HPDE6-E6E7 (cell line): ENCODE measurements around the gene CACNB1.
A peak's percentile ranks its signal among the peaks of the same experiment; 100 is the strongest.
"Not testable (repeated sequence)": the region's sequence is repeated elsewhere in the genome, so short reads cannot be mapped to it uniquely, and the experiment has no call there.

Source experiments
- DNase-seq: peaks from one replicate; pipeline ENCODE4 v3.0.0; 2011; ENCODE audit warnings: missing footprints; ENCODE audit errors: extremely low spot score

Gene CACNB1

GRCh38 chr17:39174920-39175694, 22.4 kb downstream of the CACNB1 start:
- DNase-seq, result no peak

GRCh38 chr17:39173526-39174274, 23.8 kb downstream of the CACNB1 start:
- no peak for DNase-seq

GRCh38 chr17:39173080-39173479, 24.4 kb downstream of the CACNB1 start:
- no peak for DNase-seq

- DNase-seq, result no peak
Measured at GRCh38 chr17:39171933-39172332, 25.5 kb downstream of the CACNB1 start.

- DNase-seq, result no peak
Measured at GRCh38 chr17:39170558-39170957, 26.9 kb downstream of the CACNB1 start.

- DNase-seq, result no peak
Measured at GRCh38 chr17:39170109-39170508, 27.4 kb downstream of the CACNB1 start.

- no peak for DNase-seq
Measured at GRCh38 chr17:39169518-39169917, 28.0 kb downstream of the CACNB1 start.

- no peak for DNase-seq
Measured at GRCh38 chr17:39169101-39169500, 28.4 kb downstream of the CACNB1 start.

- not testable (repeated sequence) for DNase-seq
Measured at GRCh38 chr17:39168503-39168902, 29.0 kb downstream of the CACNB1 start.

- DNase-seq, result no peak
Measured at GRCh38 chr17:39167476-39167875, 30.0 kb downstream of the CACNB1 start.

GRCh38 chr17:39166437-39167335, 30.8 kb downstream of the CACNB1 start:
- no peak for DNase-seq

GRCh38 chr17:39165841-39166349, 31.6 kb downstream of the CACNB1 start, which contains the start of gene ARL5C:
Gene ARL5C (minus strand): TSS chr17:39166161. CDS start chr17:39165760, 401 bp downstream.
- no peak for DNase-seq

- DNase-seq, result no peak
Measured at GRCh38 chr17:39165178-39165840, 32.2 kb downstream of the CACNB1 start.

- DNase-seq, result peak; percentile 93
Measured at GRCh38 chr17:39164675-39165143, 32.8 kb downstream of the CACNB1 start.

- DNase-seq, result no peak
Measured at GRCh38 chr17:39161962-39162361, 35.5 kb downstream of the CACNB1 start.

- DNase-seq, result no peak
Measured at GRCh38 chr17:39158623-39159022, 38.8 kb downstream of the CACNB1 start.

GRCh38 chr17:39156491-39156890, 41.0 kb downstream of the CACNB1 start:
- DNase-seq, result no peak

- DNase-seq, result no peak
Measured at GRCh38 chr17:39155654-39156053, 41.8 kb downstream of the CACNB1 start.

- DNase-seq, result peak; percentile 57
Measured at GRCh38 chr17:39153599-39154051, 43.8 kb downstream of the CACNB1 start.

- no peak for DNase-seq
Measured at GRCh38 chr17:39151943-39152818, 45.3 kb downstream of the CACNB1 start.
